Ramos (cell line): ENCODE measurements around the gene MGAT5B.

ENCODE experiments used
- in situ Hi-C: fragments of 300-500 bp; cut with MboI; formaldehyde crosslinking; loops from one replicate; pipeline ENCODE4 v1.14.3; 2022; ENCODE audit warnings: low sequenced_read_pairs; ENCODE audit not compliant: unreplicated experiment

Gene MGAT5B

GRCh38 chr17:76922084-76922483 lies 53.9 kb downstream of the MGAT5B start:
- in situ Hi-C loops = no loop called here

- in situ Hi-C loops = no loop called here
These were observed 54.8 kb downstream of the MGAT5B start for GRCh38 chr17:76922967-76923366.

- in situ Hi-C loops = no loop called here
These were observed 55.3 kb downstream of the MGAT5B start for GRCh38 chr17:76923491-76923890.

- in situ Hi-C loops = no loop called here
These were observed 56.4 kb downstream of the MGAT5B start for GRCh38 chr17:76924345-76925342.

GRCh38 chr17:76925441-76925891 lies 57.3 kb downstream of the MGAT5B start:
- in situ Hi-C loops = no loop called here

- in situ Hi-C loops = no loop called here
These were observed 58.1 kb downstream of the MGAT5B start for GRCh38 chr17:76926237-76926866.

- in situ Hi-C loops = no loop called here
These were observed 59.4 kb downstream of the MGAT5B start for GRCh38 chr17:76927577-76927976.

- in situ Hi-C loops = no loop called here
These were observed 59.8 kb downstream of the MGAT5B start for GRCh38 chr17:76927982-76928381.

- in situ Hi-C loops = no loop called here
These were observed 60.9 kb downstream of the MGAT5B start for GRCh38 chr17:76929148-76929547.

- in situ Hi-C loops = no loop called here
These were observed 61.4 kb downstream of the MGAT5B start for GRCh38 chr17:76929601-76930000.

- in situ Hi-C loops = no loop called here
These were observed 61.9 kb downstream of the MGAT5B start for GRCh38 chr17:76930107-76930506.

- in situ Hi-C loops = no loop called here
These were observed 64.5 kb downstream of the MGAT5B start for GRCh38 chr17:76932402-76933333.

GRCh38 chr17:76934561-76935320 lies 66.5 kb downstream of the MGAT5B start:
- in situ Hi-C loops = no loop called here

GRCh38 chr17:76935331-76935730 lies 67.1 kb downstream of the MGAT5B start:
- in situ Hi-C loops = no loop called here

GRCh38 chr17:76937238-76937637 lies 69.0 kb downstream of the MGAT5B start:
- in situ Hi-C loops = no loop called here

- in situ Hi-C loops = no loop called here
These were observed 69.8 kb downstream of the MGAT5B start for GRCh38 chr17:76938009-76938408.

- in situ Hi-C loops = no loop called here
These were observed 72.1 kb downstream of the MGAT5B start for GRCh38 chr17:76940295-76940694.

- in situ Hi-C loops = no loop called here
These were observed 72.6 kb downstream of the MGAT5B start for GRCh38 chr17:76940738-76941350.

- in situ Hi-C loops = no loop called here
These were observed 75.0 kb downstream of the MGAT5B start for GRCh38 chr17:76943202-76943601.
